Stomach (tissue), 19 donors: Measurements from ENCODE around the gene FXYD2. TPM values are rescaled to one million over a fixed set of nuclear protein-coding genes. Genes with fewer than 3 reads are reported as not detected.
A peak's percentile ranks its signal among the peaks of the same experiment; 100 is the strongest.

ENCODE experiments used
- DNase-seq, 2 donors: peaks; one replicate each; pipeline versions ENCODE4 v3.0.0 to v3.0.0-alpha.2; 2013 to 2019
- H3K27ac ChIP-seq, 5 donors: fragments of 200-600 bp in 4 of 5; sonication (generic) in 4 of 5; one replicate each; pipeline ENCODE4 v1.5.1; 2013 to 2019; ENCODE audit warnings: mild to moderate bottlenecking in 1 of 5, moderate library complexity in 1 of 5
- H3K27me3 ChIP-seq, 3 donors: fragments of 200-600 bp; sonication (generic); one replicate each; pipeline ENCODE4 v1.5.1; 2017 to 2019; ENCODE audit warnings: mixed run types in 1 of 3
- H3K36me3 ChIP-seq, 4 donors: fragments of 200-600 bp; sonication (generic); 1 replicate in 3 of 4; 2 replicates in 1 of 4; pipeline ENCODE4 v1.5.1; 2016 to 2019
- H3K4me1 ChIP-seq, 4 donors: fragments of 200-600 bp; sonication (generic); one replicate each; pipeline ENCODE4 v1.5.1; 2016 to 2019
- H3K4me3 ChIP-seq, 4 donors: fragments of 200-600 bp; sonication (generic) in 3 of 4; one replicate each; pipeline ENCODE4 v1.5.1; 2016 to 2019; ENCODE audit warnings: mild to moderate bottlenecking in 1 of 4
- H3K9me3 ChIP-seq, 4 donors: fragments of 200-600 bp; sonication (generic); one replicate each; pipeline ENCODE4 v1.5.1; 2016 to 2019
- EP300 ChIP-seq: sonication (generic); formaldehyde crosslinking; IDR thresholded peaks from one replicate; pipeline ENCODE4 v1.6.1; 2017; ENCODE audit warnings: antibody characterized with exemption
- POLR2A ChIP-seq, 4 donors: fragments of 450-650 bp; IDR thresholded peaks; one replicate each; pipeline ENCODE4 v1.6.1; 2016; ENCODE audit warnings: antibody characterized with exemption in 4 of 4, control low read depth in 2 of 4, mild to moderate bottlenecking in 1 of 4, moderate library complexity in 1 of 4
- POLR2AphosphoS5 ChIP-seq, 3 donors: sonication (generic); formaldehyde crosslinking; IDR thresholded peaks; one replicate each; pipeline ENCODE4 v1.6.1; 2016; ENCODE audit warnings: antibody characterized with exemption in 3 of 3
- WGBS, 5 donors: extraction: QIAGEN DNeasy Blood & Tissue Kit in 3 of 5; methylation state at CpG; one replicate each; pipeline versions ENCODE4 v1.1.5 to v1.1.7; 2013 to 2018; 5-methylcytosine and 5-hydroxymethylcytosine counted together
- intact Hi-C: fragments of 100-400 bp; cut with DNase I; formaldehyde crosslinking; loops from one replicate; pipeline ENCODE4 v1.15.1; 2023; ENCODE audit warnings: low total_unique reads
- long read RNA-seq, 10 donors: transcript quantifications; one replicate each; lab custom pipeline, GENCODE V29; 2026
- polyA plus RNA-seq, 3 donors: library from polyadenylated mRNA; stranded (reverse); fragments of 200-250 nt; gene quantifications; one replicate each; pipeline ENCODE4 v1.2.3, GENCODE V29; 2013
- total RNA-seq, 5 donors: library from RNA; depleted of rRNA; stranded (reverse); fragments of >200 nt; gene quantifications; one replicate each; pipeline versions ENCODE4 v1.1.0 to v1.2.3, GENCODE V29; 2014 to 2016
- TF ChIP-seq, protein P1 (sequence below), 7 experiments: fragments of 450-650 bp in 4 of 7; fragments of 200-600 bp in 3 of 7; sonication (generic) in 3 of 7; IDR thresholded peaks; one replicate each; pipeline ENCODE4 v1.5.1; 2016 to 2019; ENCODE audit warnings: antibody characterized with exemption in 7 of 7, control low read depth in 2 of 7, mild to moderate bottlenecking in 1 of 7
- donor health status: healthy with polysubstance abuse.
- donor health status: Bipolar disorder and iron deficiency.
- donor health status: healthy.

Gene FXYD2
- total RNA-seq (1 to 10 TPM in 1 of 5 donors, under 1 TPM in 1, not detected in 3; 0.45 to 7.0 TPM), polyA plus RNA-seq (1 to 10 TPM; 1.0 to 7.8 (median 4.0) TPM)
- long read RNA-seq, donor 1, partial matches to known transcripts, result 0 of 1 reads
- long read RNA-seq, donor 1, other reads (novel, unspliced or antisense), result 0 of 1 reads
- long read RNA-seq, donor 2, partial matches to known transcripts, result 0 of 2 reads
- long read RNA-seq, donor 2, other reads (novel, unspliced or antisense), result 0 of 2 reads
- long read RNA-seq, donor 3, result 0 reads
- long read RNA-seq, donor 4, result 0 reads
- long read RNA-seq, donor 5, result 0 reads
- long read RNA-seq, donor 6, partial matches to known transcripts, result 0 of 2 reads
- long read RNA-seq, donor 6, other reads (novel, unspliced or antisense), result 0 of 2 reads
- long read RNA-seq, donor 7, partial matches to known transcripts, result 0 of 2 reads
- long read RNA-seq, donor 7, other reads (novel, unspliced or antisense), result 0 of 2 reads
- long read RNA-seq, donor 8, result 0 reads
- long read RNA-seq, donor 9, result 0 reads
- long read RNA-seq, donor 10, partial matches to known transcripts, result 0 of 2 reads
- long read RNA-seq, donor 10, other reads (novel, unspliced or antisense), result 0 of 2 reads

DNA sequence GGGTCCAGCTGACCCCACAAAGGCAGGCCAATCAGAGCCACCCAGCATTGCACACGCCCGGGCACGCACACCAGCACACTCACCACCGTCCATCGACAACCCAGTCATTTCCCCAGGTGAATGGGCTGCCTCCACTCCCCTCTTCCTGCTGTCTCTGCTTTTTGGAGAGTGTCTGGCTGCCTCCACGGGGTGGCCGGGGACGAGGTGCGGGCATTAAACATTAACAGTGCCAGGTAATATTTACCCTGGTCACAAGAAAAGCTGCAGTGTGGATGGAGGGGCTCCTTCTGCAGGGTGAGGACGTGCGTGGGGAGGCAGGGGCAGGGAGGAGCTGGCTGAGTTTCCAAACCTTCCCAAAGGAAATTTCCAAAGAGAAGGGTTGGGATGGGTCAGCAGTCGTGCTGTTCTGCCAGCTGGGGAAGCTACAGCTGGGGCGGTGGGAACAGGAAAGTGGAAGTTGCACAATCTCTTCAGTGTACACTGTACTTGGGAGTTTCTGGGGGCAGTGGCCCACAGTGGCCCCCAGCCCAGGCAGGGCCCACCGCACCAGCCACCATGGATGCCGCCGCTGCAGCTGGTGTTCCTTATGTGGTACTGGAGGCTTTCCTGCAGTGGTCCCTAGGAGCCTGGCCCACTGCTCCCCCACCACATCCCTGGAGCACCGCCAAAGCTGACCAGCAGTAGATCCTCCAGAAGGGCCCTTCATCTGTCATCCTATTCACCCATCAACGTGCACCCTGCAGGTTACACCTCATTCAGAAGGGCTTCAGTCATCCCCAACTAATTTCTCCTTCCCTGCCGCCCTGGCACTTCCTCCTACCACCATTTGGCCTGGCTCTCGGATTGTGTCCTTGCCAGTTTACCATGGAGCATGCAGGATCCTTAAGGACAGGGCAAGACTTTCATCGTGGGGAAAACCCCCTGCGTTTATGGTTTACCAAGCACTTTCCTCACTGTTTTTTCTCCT lies at the start of gene FXYD2:
Gene FXYD2 (minus strand): TSS at position 174 of the 967 bp plus-strand sequence. CDS start 66 bp downstream, at position 108.
- Histone ChIP-seq H3K27me3 (peaks cover 0 to 29% (median 0%) of the 10 kb centered on the region in 3 donors), H3K4me1 (peaks cover 11 to 60% (median 42%) of the 10 kb centered on the region in 4 donors), H3K4me3 (no peak within 1 kb of the TSS), H3K36me3 (no peaks in the 10 kb centered on the region), H3K9me3 (no peaks in the 10 kb centered on the region), H3K27ac (peak within 1 kb of the TSS; percentile 48 to 85 (median 77))
- intact Hi-C loops, result no loop called here
- DNase-seq, result peak; percentile 27 to 71
- 50 to 65% (median 53%) methylated on average over 22 of the region's 22 CpGs for WGBS, 5 donors
- TF ChIP-seq POLR2A (IDR thresholded peaks at IDR 0.05) (no peak), POLR2AphosphoS5 (IDR thresholded peaks at IDR 0.05) (peak in 1 of 3 donors; percentile 37)

DNA sequence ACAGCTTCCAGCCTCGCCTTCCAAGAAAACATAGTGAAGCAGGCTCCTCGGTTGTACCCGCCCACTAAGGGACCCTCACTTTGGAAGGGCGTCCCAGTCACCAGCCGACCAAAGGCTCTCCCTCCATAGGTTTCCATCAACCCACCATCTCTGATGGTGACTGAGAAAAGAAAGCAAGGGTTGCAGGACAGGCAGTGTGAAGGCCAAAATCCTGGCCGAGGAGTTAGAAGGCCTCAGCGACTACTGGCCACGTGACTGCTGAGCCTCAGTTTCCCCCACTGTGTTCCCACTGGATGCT lies 49.2 kb upstream of the FXYD2 start:
- no peak for DNase-seq
- H3K27me3 ChIP-seq, result peaks cover 0 to 73% (median 31%) of the 10 kb centered on the region in 3 donors
- H3K27ac ChIP-seq, result peak overlapping the region in 4 of 5 donors; percentile 35 to 90 (median 66)
- no peaks in the 10 kb centered on the region for H3K9me3 ChIP-seq
- no peaks in the 10 kb centered on the region for H3K36me3 ChIP-seq
- intact Hi-C loops, result no loop called here
- peaks cover 31 to 90% (median 57%) of the 10 kb centered on the region in 4 donors for H3K4me1 ChIP-seq
- no peak for TF ChIP-seq POLR2A (IDR thresholded peaks at IDR 0.05)
- no peak for TF ChIP-seq EP300
- TF ChIP-seq POLR2AphosphoS5 (IDR thresholded peaks at IDR 0.05), result no peak
- TF ChIP-seq, protein P1, sequence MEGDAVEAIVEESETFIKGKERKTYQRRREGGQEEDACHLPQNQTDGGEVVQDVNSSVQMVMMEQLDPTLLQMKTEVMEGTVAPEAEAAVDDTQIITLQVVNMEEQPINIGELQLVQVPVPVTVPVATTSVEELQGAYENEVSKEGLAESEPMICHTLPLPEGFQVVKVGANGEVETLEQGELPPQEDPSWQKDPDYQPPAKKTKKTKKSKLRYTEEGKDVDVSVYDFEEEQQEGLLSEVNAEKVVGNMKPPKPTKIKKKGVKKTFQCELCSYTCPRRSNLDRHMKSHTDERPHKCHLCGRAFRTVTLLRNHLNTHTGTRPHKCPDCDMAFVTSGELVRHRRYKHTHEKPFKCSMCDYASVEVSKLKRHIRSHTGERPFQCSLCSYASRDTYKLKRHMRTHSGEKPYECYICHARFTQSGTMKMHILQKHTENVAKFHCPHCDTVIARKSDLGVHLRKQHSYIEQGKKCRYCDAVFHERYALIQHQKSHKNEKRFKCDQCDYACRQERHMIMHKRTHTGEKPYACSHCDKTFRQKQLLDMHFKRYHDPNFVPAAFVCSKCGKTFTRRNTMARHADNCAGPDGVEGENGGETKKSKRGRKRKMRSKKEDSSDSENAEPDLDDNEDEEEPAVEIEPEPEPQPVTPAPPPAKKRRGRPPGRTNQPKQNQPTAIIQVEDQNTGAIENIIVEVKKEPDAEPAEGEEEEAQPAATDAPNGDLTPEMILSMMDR (IDR thresholded peaks at IDR 0.05), result no peak
- 77 to 85% (median 80%) methylated on average over 8 of the region's 8 CpGs for WGBS, 5 donors
- H3K4me3 ChIP-seq, result peak overlapping the region in 1 of 4 donors; percentile 60

DNA sequence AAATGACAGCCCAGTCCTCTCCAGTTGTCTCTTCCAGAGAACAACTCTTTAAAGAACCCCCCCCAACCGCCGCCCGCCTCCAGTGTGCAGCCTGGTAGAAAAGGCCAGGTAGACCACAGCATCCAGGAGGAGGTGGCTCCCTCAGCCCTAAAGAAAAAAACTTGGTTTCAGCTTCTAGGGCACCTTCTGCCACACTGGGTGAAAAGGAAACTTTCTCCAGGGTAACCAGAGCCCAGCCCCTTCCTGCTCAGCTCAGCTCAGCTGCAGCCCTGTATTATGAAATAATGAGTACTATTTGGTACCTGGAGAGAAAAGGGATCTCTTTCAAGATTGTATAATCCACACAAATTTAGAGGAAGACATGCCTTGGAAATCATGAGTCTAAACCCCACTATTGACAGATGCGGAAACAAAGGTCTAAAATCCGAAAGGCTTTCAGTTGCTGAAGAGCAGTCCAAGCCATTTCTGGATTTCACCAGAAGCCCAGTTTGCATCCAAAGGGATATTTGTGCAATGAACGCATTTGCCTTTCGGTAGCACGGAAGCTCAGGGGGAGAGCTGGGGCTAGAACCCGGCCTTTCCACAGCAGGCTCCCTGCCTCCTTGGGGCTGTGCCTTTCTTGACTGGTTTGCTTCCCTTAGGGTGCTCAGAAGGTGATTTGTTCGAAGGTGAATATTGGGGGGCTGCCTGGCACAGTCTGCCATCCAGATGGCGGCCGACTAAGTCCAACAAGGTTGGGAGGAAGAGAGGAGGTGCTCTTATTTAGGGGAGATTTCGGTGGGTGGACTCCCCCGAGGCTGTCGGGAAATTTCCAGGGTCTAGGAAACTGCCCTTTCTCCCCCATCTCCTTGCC lies 48.7 kb upstream of the FXYD2 start:
- intact Hi-C loops, result no loop called here
- peaks cover 0 to 68% (median 31%) of the 10 kb centered on the region in 3 donors for H3K27me3 ChIP-seq
- DNase-seq, result no peak
- no peaks in the 10 kb centered on the region for H3K9me3 ChIP-seq
- 79 to 87% (median 82%) methylated on average over 15 of the region's 15 CpGs for WGBS, 5 donors
- H3K4me1 ChIP-seq, result peaks cover 31 to 95% (median 57%) of the 10 kb centered on the region in 4 donors
- H3K36me3 ChIP-seq, result no peaks in the 10 kb centered on the region
- TF ChIP-seq POLR2A (IDR thresholded peaks at IDR 0.05), result no peak
- TF ChIP-seq, protein P1 (IDR thresholded peaks at IDR 0.05), result no peak
- no peak for TF ChIP-seq POLR2AphosphoS5 (IDR thresholded peaks at IDR 0.05)
- no peak for TF ChIP-seq EP300
- peak overlapping the region in 4 of 5 donors; percentile 35 to 90 (median 66) for H3K27ac ChIP-seq
- H3K4me3 ChIP-seq, result no peak overlapping the region

DNA sequence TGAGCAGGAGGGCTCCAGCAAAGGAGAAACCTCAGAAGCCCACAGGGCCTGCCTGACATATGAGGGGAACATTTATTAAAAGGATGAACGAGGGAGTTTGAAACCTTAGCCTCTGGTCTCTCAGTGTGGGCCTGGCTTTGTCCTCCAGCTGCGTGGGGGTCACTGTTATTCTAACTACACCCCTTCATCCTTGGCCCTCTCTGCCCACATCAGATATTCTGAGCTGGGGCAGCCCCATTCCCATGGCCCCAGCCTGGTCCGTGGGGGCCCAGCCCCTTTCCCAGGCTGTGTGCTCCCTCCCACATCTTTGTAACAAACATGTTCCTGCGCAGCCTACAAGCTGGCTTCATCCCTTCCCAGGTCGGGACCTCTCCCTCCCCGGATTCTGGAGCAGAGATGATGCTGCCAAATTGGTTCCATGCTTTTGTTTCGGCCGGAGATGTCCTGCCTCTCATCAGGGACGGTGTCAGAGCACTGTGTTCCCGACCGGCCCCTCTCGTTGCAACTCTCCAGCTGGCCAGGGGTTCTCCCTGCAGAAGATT lies 47.9 kb upstream of the FXYD2 start:
- Histone ChIP-seq H3K4me3 (no peak overlapping the region), H3K27ac (peak overlapping the region in 4 of 5 donors; percentile 35 to 90 (median 62))
- intact Hi-C loops, result no loop called here

More for the DNA sequence above, 47.9 kb upstream of the FXYD2 start:
- H3K9me3 ChIP-seq, result no peaks in the 10 kb centered on the region
- 58 to 71% (median 66%) methylated on average over 12 of the region's 12 CpGs for WGBS, 5 donors
- peak in 1 of 2 donors; percentile 59 for DNase-seq
- H3K4me1 ChIP-seq, result peaks cover 30 to 91% (median 56%) of the 10 kb centered on the region in 4 donors
- peaks cover 0 to 61% (median 31%) of the 10 kb centered on the region in 3 donors for H3K27me3 ChIP-seq
- H3K36me3 ChIP-seq, result no peaks in the 10 kb centered on the region
- TF ChIP-seq, protein P1 (IDR thresholded peaks at IDR 0.05), result no peak
- TF ChIP-seq EP300, result no peak
- TF ChIP-seq POLR2A (IDR thresholded peaks at IDR 0.05), result no peak
- TF ChIP-seq POLR2AphosphoS5 (IDR thresholded peaks at IDR 0.05), result no peak
